H9 (cell line): ENCODE measurements around the gene KRT39. TPM values are rescaled to one million over a fixed set of nuclear protein-coding genes. Genes with fewer than 3 reads are reported as not detected.

Source experiments
- DNase-seq: peaks from one replicate; pipeline ENCODE4 v3.0.0-alpha.2; 2017
- H2AFZ ChIP-seq: one replicate; pipeline ENCODE4 v1.6.1; 2013; ENCODE audit warnings: mild to moderate bottlenecking, low read length, control low read depth, moderate library complexity
- H2AK5ac ChIP-seq: 2 replicates; pipeline ENCODE4 v1.6.1; 2013; ENCODE audit warnings: low read length, control low read depth, mixed read lengths; ENCODE audit not compliant: insufficient read length
- H2BK120ac ChIP-seq: one replicate; pipeline ENCODE4 v1.6.1; 2013; ENCODE audit warnings: low read depth, mild to moderate bottlenecking, low read length, control low read depth, inconsistent platforms; ENCODE audit not compliant: poor library complexity, severe bottlenecking
- H2BK12ac ChIP-seq: 2 replicates; pipeline ENCODE4 v1.6.1; 2013; ENCODE audit warnings: low read length, control low read depth, mixed read lengths, low read depth; ENCODE audit not compliant: insufficient read length
- H2BK15ac ChIP-seq: 2 replicates; pipeline ENCODE4 v1.6.1; 2013; ENCODE audit warnings: low read depth, low read length, control low read depth
- H2BK20ac ChIP-seq: one replicate; pipeline ENCODE4 v1.6.1; 2013; ENCODE audit warnings: low read depth, mild to moderate bottlenecking, low read length, control low read depth, inconsistent platforms; ENCODE audit not compliant: poor library complexity, severe bottlenecking
- H2BK5ac ChIP-seq: 2 replicates; pipeline ENCODE4 v1.6.1; 2013; ENCODE audit warnings: low read length, control low read depth, mixed read lengths; ENCODE audit not compliant: insufficient read length
- H3K14ac ChIP-seq: 2 replicates; pipeline ENCODE4 v1.6.1; 2013; ENCODE audit warnings: low read length, control low read depth; ENCODE audit not compliant: insufficient read depth
- H3K18ac ChIP-seq: 2 replicates; pipeline ENCODE4 v1.6.1; 2013; ENCODE audit warnings: low read depth, mild to moderate bottlenecking, mixed read lengths, low read length, control low read depth; ENCODE audit not compliant: insufficient read length
- H3K23ac ChIP-seq: 2 replicates; pipeline ENCODE4 v1.6.1; 2013; ENCODE audit warnings: low read length, control low read depth, mixed read lengths, low read depth; ENCODE audit not compliant: insufficient read length
- H3K23me2 ChIP-seq: 2 replicates; pipeline ENCODE4 v1.6.1; 2013; ENCODE audit warnings: low read depth, mild to moderate bottlenecking, mixed read lengths, low read length, control low read depth; ENCODE audit not compliant: insufficient read length, poor library complexity, severe bottlenecking
- H3K27ac ChIP-seq: 2 replicates; pipeline ENCODE4 v1.5.1; 2013; ENCODE audit warnings: low read length, control low read depth, mixed read lengths, low read depth; ENCODE audit not compliant: insufficient read length
- H3K27me3 ChIP-seq: 2 replicates; pipeline ENCODE4 v1.6.1; 2013; ENCODE audit warnings: low read length, control low read depth, inconsistent platforms; ENCODE audit not compliant: insufficient read depth
- H3K4ac ChIP-seq: 2 replicates; pipeline ENCODE4 v1.6.1; 2013; ENCODE audit warnings: low read depth, mild to moderate bottlenecking, control low read depth, inconsistent platforms, low read length, moderate library complexity
- H3K4me1 ChIP-seq: 2 replicates; pipeline ENCODE4 v1.6.1; 2013; ENCODE audit warnings: low read length, control low read depth, inconsistent platforms; ENCODE audit not compliant: insufficient read depth
- H3K4me2 ChIP-seq: 2 replicates; pipeline ENCODE4 v1.6.1; 2013; ENCODE audit warnings: low read length, control low read depth, mixed read lengths; ENCODE audit not compliant: insufficient read length, insufficient read depth
- H3K56ac ChIP-seq: 2 replicates; pipeline ENCODE4 v1.6.1; 2013; ENCODE audit warnings: low read depth, mild to moderate bottlenecking, mixed read lengths, low read length, control low read depth; ENCODE audit not compliant: insufficient read length
- H3K79me1 ChIP-seq: 2 replicates; pipeline ENCODE4 v1.6.1; 2013; ENCODE audit warnings: low read depth, mild to moderate bottlenecking, moderate library complexity, low read length, control low read depth, inconsistent platforms; ENCODE audit not compliant: insufficient read depth, poor library complexity, severe bottlenecking
- H3K79me2 ChIP-seq: 2 replicates; pipeline ENCODE4 v1.6.1; 2013; ENCODE audit warnings: low read length, control low read depth, inconsistent platforms; ENCODE audit not compliant: insufficient read depth
- H3K9ac ChIP-seq: 2 replicates; pipeline ENCODE4 v1.6.1; 2013; ENCODE audit warnings: low read length, control low read depth, mixed read lengths; ENCODE audit not compliant: insufficient read length; ENCODE audit errors: extremely low read depth
- H3K9me3 ChIP-seq: one replicate; pipeline ENCODE4 v1.6.1; 2013; ENCODE audit warnings: low read depth, low read length, inconsistent platforms; ENCODE audit not compliant: control insufficient read depth
- H3T11ph ChIP-seq: one replicate; pipeline ENCODE4 v1.6.1; 2013; ENCODE audit warnings: mild to moderate bottlenecking, low read length, control low read depth, inconsistent platforms
- H4K20me1 ChIP-seq: one replicate; pipeline ENCODE4 v1.6.1; 2013; ENCODE audit not compliant: control insufficient read depth, insufficient read length, insufficient read depth
- H4K5ac ChIP-seq: 2 replicates; pipeline ENCODE4 v1.6.1; 2013; ENCODE audit warnings: low read depth, mild to moderate bottlenecking, mixed read lengths, low read length, control low read depth; ENCODE audit not compliant: insufficient read length
- H4K8ac ChIP-seq: replicated peaks from 2 replicates; pipeline ENCODE4 v1.6.1; 2013; ENCODE audit warnings: low read length, control low read depth, mixed read lengths, low read depth; ENCODE audit not compliant: insufficient read length
- H4K91ac ChIP-seq: 2 replicates; pipeline ENCODE4 v1.6.1; 2013; ENCODE audit warnings: low read depth, mild to moderate bottlenecking, moderate library complexity, mixed read lengths, low read length, control low read depth; ENCODE audit not compliant: insufficient read length
- H3K27ac Mint-ChIP-seq, 3 experiments: 2 replicates in 2 of 3; 3 replicates in 1 of 3; pipeline ENCODE4 v1.8.0; 2020 to 2021; ENCODE audit warnings: mixed read lengths in 3 of 3, mild to moderate bottlenecking in 1 of 3, moderate library complexity in 1 of 3
- H3K27me3 Mint-ChIP-seq: 2 replicates; pipeline ENCODE4 v1.8.0; 2021; ENCODE audit warnings: low read depth, mild to moderate bottlenecking, moderate library complexity, mixed read lengths
- H3K36me3 Mint-ChIP-seq, 3 experiments: 2 replicates in 2 of 3; 3 replicates in 1 of 3; pipeline ENCODE4 v1.8.0; 2020 to 2021; ENCODE audit warnings: low read depth in 3 of 3, mixed read lengths in 3 of 3; ENCODE audit not compliant: insufficient read depth in 1 of 3
- H3K4me1 Mint-ChIP-seq, 2 experiments: 2 replicates each; pipeline ENCODE4 v1.8.0; 2020; ENCODE audit warnings: mixed read lengths in 2 of 2
- H3K4me3 Mint-ChIP-seq, 2 experiments: 2 replicates in 1 of 2; 3 replicates in 1 of 2; pipeline ENCODE4 v1.8.0; 2020 to 2021; ENCODE audit warnings: mild to moderate bottlenecking in 2 of 2, mixed read lengths in 2 of 2, moderate library complexity in 1 of 2
- H3K9me3 Mint-ChIP-seq, 2 experiments: 2 replicates in 1 of 2; 3 replicates in 1 of 2; pipeline ENCODE4 v1.8.0; 2020; ENCODE audit warnings: mild to moderate bottlenecking in 2 of 2, mixed read lengths in 2 of 2, moderate library complexity in 1 of 2
- WGBS: extraction: QIAGEN DNeasy Blood & Tissue Kit; methylation state at CpG from one replicate; pipeline ENCODE4 v1.1.7; 2013; ENCODE audit warnings: missing lambda C conversion rate, low lambda C conversion rate, mixed read lengths; ENCODE audit not compliant: insufficient read length; ENCODE audit errors: extremely low coverage; 5-methylcytosine and 5-hydroxymethylcytosine counted together
- total RNA-seq: library from RNA; stranded (reverse); gene quantifications from 2 replicates; pipeline ENCODE4 v1.2.1, GENCODE V29; 2021
- TF ChIP-seq, protein P1 (sequence below): fragments of 200-600 bp; sonication (generic); conservative IDR thresholded peaks from 3 replicates; pipeline ENCODE4 v1.8.0; 2021; ENCODE audit warnings: antibody characterized with exemption, mild to moderate bottlenecking

KRT39 gene
- total RNA-seq, 1 experiment from 2014 or later: not detected

DNA sequence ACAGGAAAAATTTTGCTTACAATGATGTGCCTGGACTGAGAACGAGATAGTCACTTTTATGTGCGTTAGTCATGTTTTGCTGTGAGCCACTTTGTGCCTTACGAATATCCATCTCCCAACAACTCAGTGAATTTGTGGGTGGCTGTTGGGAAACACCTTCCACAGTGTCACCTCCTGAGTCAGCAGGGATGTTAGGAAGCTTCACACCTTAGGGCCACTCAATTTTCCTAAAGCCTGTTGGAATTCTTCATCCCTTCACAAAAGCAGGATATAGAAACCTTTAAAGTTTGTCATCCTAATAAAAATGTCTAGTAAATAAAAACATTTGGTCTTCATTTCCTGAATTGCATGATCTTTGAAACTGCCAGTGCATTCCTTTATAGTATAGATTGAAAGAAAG, 46.4 kb upstream of the KRT39 start:
- Histone ChIP-seq H2AFZ (no peak overlapping the region), H4K20me1 (no peaks in the 10 kb centered on the region), H3K9ac (no peak overlapping the region), H3K9me3 (no peaks in the 10 kb centered on the region), H4K8ac (no peak overlapping the region), H3K14ac (no peak overlapping the region), H3T11ph (no peak overlapping the region), H3K4ac (no peak overlapping the region), H2BK20ac (no peak overlapping the region), H2AK5ac (no peak overlapping the region), H3K23ac (no peak overlapping the region), H2BK15ac (no peak overlapping the region), H3K56ac (no peak overlapping the region), H4K91ac (no peak overlapping the region), H2BK5ac (no peak overlapping the region), H3K27me3 (no peaks in the 10 kb centered on the region), H4K5ac (no peak overlapping the region), H3K18ac (no peak overlapping the region), H3K4me2 (no peak overlapping the region), H2BK12ac (no peak overlapping the region), H3K23me2 (no peaks in the 10 kb centered on the region), H3K4me1 (no peaks in the 10 kb centered on the region; the same call in 1 of the 2 replicates), H3K79me1 (no peaks in the 10 kb centered on the region), H3K27ac (no peak overlapping the region), H2BK120ac (no peak overlapping the region), H3K79me2 (no peaks in the 10 kb centered on the region)
- WGBS: no CpG with 5 or more reads among the region's 3 CpGs
- no peaks in the 10 kb centered on the region for H3K36me3 Mint-ChIP-seq
- H3K9me3 Mint-ChIP-seq: no peaks in the 10 kb centered on the region
- TF ChIP-seq, protein P1, sequence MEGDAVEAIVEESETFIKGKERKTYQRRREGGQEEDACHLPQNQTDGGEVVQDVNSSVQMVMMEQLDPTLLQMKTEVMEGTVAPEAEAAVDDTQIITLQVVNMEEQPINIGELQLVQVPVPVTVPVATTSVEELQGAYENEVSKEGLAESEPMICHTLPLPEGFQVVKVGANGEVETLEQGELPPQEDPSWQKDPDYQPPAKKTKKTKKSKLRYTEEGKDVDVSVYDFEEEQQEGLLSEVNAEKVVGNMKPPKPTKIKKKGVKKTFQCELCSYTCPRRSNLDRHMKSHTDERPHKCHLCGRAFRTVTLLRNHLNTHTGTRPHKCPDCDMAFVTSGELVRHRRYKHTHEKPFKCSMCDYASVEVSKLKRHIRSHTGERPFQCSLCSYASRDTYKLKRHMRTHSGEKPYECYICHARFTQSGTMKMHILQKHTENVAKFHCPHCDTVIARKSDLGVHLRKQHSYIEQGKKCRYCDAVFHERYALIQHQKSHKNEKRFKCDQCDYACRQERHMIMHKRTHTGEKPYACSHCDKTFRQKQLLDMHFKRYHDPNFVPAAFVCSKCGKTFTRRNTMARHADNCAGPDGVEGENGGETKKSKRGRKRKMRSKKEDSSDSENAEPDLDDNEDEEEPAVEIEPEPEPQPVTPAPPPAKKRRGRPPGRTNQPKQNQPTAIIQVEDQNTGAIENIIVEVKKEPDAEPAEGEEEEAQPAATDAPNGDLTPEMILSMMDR: no peak
- no peak overlapping the region for H3K4me3 Mint-ChIP-seq
- H3K27ac Mint-ChIP-seq: no peak overlapping the region
- no peaks in the 10 kb centered on the region for H3K27me3 Mint-ChIP-seq
- no peak for DNase-seq
- peaks cover 17 to 19% of the 10 kb centered on the region in 2 experiments for H3K4me1 Mint-ChIP-seq
